Spleen (tissue), 7 donors: ENCODE measurements around the gene SCRN2.

Source experiments
- CTCF ChIP-seq, 11 experiments: fragments of 200-600 bp in 7 of 11; fragments of 450-650 bp in 4 of 11; sonication (generic) in 4 of 11; IDR thresholded peaks in 8 of 11; conservative IDR thresholded peaks in 3 of 11; 1 replicate in 7 of 11; 2 replicates in 4 of 11; pipeline versions ENCODE4 v1.4.0 to v1.8.0; 2016 to 2021; ENCODE audit warnings: antibody characterized with exemption in 11 of 11, inconsistent platforms in 4 of 11, mild to moderate bottlenecking in 1 of 11
- POLR2AphosphoS5 ChIP-seq, 3 donors: sonication (generic); formaldehyde crosslinking; IDR thresholded peaks; one replicate each; pipeline ENCODE4 v1.5.1; 2017; ENCODE audit warnings: antibody characterized with exemption in 3 of 3
- donor health status: DM: no; HTN: no; CAD: no; lungs with moderate emphysema.
- donor health status: DM: no; HTN: no; CAD: no.
- donor health status: DM: no; HTN: no; CAD: no.

- TF ChIP-seq CTCF (IDR thresholded peaks at IDR 0.05 in 8 of 11, conservative IDR thresholded peaks at IDR 0.05 in 3 of 11) (no peak), POLR2AphosphoS5 (IDR thresholded peaks at IDR 0.05) (no peak)
These were observed 9.3 kb upstream of the SCRN2 start for GRCh38 chr17:47850373-47850691.
